ENCODE results near the gene ELSPBP1. TPM values are rescaled to one million over a fixed set of nuclear protein-coding genes. Genes with fewer than 3 reads are reported as not detected.

ELSPBP1 gene
- total and polyA plus RNA-seq, 2 donors (not counting 1 experiment from before 2014, with no cell fraction given), result not detected

GRCh38 chr19:47996230-47996727 lies 1.8 kb downstream of the ELSPBP1 start:
- no peak for DNase-seq (ENCODE audit: low read depth in 2 of 2)
- no peaks in the 10 kb centered on the region for H3K36me3 ChIP-seq (ENCODE audit: control insufficient read depth, insufficient read depth, low read length)
- H3K4me1 ChIP-seq (ENCODE audit: control insufficient read depth, extremely low read depth, insufficient read depth, low read length), result no peaks in the 10 kb centered on the region
- no peaks in the 10 kb centered on the region for H3K27me3 ChIP-seq (ENCODE audit: control insufficient read depth, insufficient read depth, low read length)
- no peak overlapping the region for H2AFZ ChIP-seq (ENCODE audit: low read length)
- H3K4me3 ChIP-seq (replicated peaks in 1 of 4; ENCODE audit: control extremely low read depth in 1 of 4, insufficient read depth in 1 of 4, low read depth in 3 of 4, low read length in 4 of 4), result no peak overlapping the region
- no peak overlapping the region for H3K4me2 ChIP-seq (ENCODE audit: extremely low read depth, insufficient read depth, low read length)
- no peaks in the 10 kb centered on the region for H3K9me3 ChIP-seq (ENCODE audit: control insufficient read depth, insufficient read depth, low read depth, low read length)
- no peak overlapping the region for H3K27ac ChIP-seq (ENCODE audit: insufficient read depth, low read length)
- H4K20me1 ChIP-seq (ENCODE audit: control insufficient read depth, extremely low read depth, insufficient read depth, low read length), result no peaks in the 10 kb centered on the region
- TF ChIP-seq, protein P1, sequence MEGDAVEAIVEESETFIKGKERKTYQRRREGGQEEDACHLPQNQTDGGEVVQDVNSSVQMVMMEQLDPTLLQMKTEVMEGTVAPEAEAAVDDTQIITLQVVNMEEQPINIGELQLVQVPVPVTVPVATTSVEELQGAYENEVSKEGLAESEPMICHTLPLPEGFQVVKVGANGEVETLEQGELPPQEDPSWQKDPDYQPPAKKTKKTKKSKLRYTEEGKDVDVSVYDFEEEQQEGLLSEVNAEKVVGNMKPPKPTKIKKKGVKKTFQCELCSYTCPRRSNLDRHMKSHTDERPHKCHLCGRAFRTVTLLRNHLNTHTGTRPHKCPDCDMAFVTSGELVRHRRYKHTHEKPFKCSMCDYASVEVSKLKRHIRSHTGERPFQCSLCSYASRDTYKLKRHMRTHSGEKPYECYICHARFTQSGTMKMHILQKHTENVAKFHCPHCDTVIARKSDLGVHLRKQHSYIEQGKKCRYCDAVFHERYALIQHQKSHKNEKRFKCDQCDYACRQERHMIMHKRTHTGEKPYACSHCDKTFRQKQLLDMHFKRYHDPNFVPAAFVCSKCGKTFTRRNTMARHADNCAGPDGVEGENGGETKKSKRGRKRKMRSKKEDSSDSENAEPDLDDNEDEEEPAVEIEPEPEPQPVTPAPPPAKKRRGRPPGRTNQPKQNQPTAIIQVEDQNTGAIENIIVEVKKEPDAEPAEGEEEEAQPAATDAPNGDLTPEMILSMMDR (conservative IDR thresholded peaks at IDR 0.05 in 1 of 2, IDR thresholded peaks at IDR 0.05 in 1 of 2; ENCODE audit: low read depth in 1 of 2, low read length in 2 of 2), result no peak
- TF ChIP-seq EZH2 (IDR thresholded peaks at IDR 0.05; ENCODE audit: low read length, missing control alignments), result no peak
- H3K79me2 ChIP-seq (ENCODE audit: control insufficient read depth, insufficient read depth, low read length), result no peaks in the 10 kb centered on the region
- no peak overlapping the region for H3K9ac ChIP-seq (ENCODE audit: insufficient read depth, low read length)

- no peak overlapping the region for H3K4me2 ChIP-seq (ENCODE audit: extremely low read depth, insufficient read depth, low read length)
- no peak for DNase-seq (ENCODE audit: low read depth in 2 of 2)
Observed at GRCh38 chr19:47998800-47999199, 4.4 kb downstream of the ELSPBP1 start.

GRCh38 chr19:48000846-48001245 lies 6.4 kb downstream of the ELSPBP1 start:
- Histone ChIP-seq H3K4me2 (ENCODE audit: extremely low read depth, insufficient read depth, low read length) (no peak overlapping the region), H3K36me3 (ENCODE audit: control insufficient read depth, insufficient read depth, low read length) (no peaks in the 10 kb centered on the region), H3K4me3 (replicated peaks in 1 of 4; ENCODE audit: control extremely low read depth in 1 of 4, insufficient read depth in 1 of 4, low read depth in 3 of 4, low read length in 4 of 4) (no peak overlapping the region), H3K79me2 (ENCODE audit: control insufficient read depth, insufficient read depth, low read length) (no peaks in the 10 kb centered on the region), H3K4me1 (ENCODE audit: control insufficient read depth, extremely low read depth, insufficient read depth, low read length) (no peaks in the 10 kb centered on the region), H3K9me3 (ENCODE audit: control insufficient read depth, insufficient read depth, low read depth, low read length) (no peaks in the 10 kb centered on the region), H3K27me3 (ENCODE audit: control insufficient read depth, insufficient read depth, low read length) (no peaks in the 10 kb centered on the region), H3K27ac (ENCODE audit: insufficient read depth, low read length) (no peak overlapping the region), H3K9ac (ENCODE audit: insufficient read depth, low read length) (no peak overlapping the region), H4K20me1 (ENCODE audit: control insufficient read depth, extremely low read depth, insufficient read depth, low read length) (no peaks in the 10 kb centered on the region), H2AFZ (ENCODE audit: low read length) (no peak overlapping the region)
- TF ChIP-seq, protein P1 (conservative IDR thresholded peaks at IDR 0.05 in 1 of 2, IDR thresholded peaks at IDR 0.05 in 1 of 2; ENCODE audit: low read depth in 1 of 2, low read length in 2 of 2), result no peak
- no peak for TF ChIP-seq EZH2 (IDR thresholded peaks at IDR 0.05; ENCODE audit: low read length, missing control alignments)
- no peak for DNase-seq (ENCODE audit: low read depth in 2 of 2)

More at GRCh38 chr19:47998800-47999199, 4.4 kb downstream of the ELSPBP1 start:
- Histone ChIP-seq H3K27ac (ENCODE audit: insufficient read depth, low read length) (no peak overlapping the region), H3K79me2 (ENCODE audit: control insufficient read depth, insufficient read depth, low read length) (no peaks in the 10 kb centered on the region), H3K36me3 (ENCODE audit: control insufficient read depth, insufficient read depth, low read length) (no peaks in the 10 kb centered on the region), H2AFZ (ENCODE audit: low read length) (no peak overlapping the region), H3K4me1 (ENCODE audit: control insufficient read depth, extremely low read depth, insufficient read depth, low read length) (no peaks in the 10 kb centered on the region), H4K20me1 (ENCODE audit: control insufficient read depth, extremely low read depth, insufficient read depth, low read length) (no peaks in the 10 kb centered on the region), H3K9me3 (ENCODE audit: control insufficient read depth, insufficient read depth, low read depth, low read length) (no peaks in the 10 kb centered on the region), H3K27me3 (ENCODE audit: control insufficient read depth, insufficient read depth, low read length) (no peaks in the 10 kb centered on the region), H3K9ac (ENCODE audit: insufficient read depth, low read length) (no peak overlapping the region), H3K4me3 (replicated peaks in 1 of 4; ENCODE audit: control extremely low read depth in 1 of 4, insufficient read depth in 1 of 4, low read depth in 3 of 4, low read length in 4 of 4) (no peak overlapping the region)
- TF ChIP-seq, protein P1 (conservative IDR thresholded peaks at IDR 0.05 in 1 of 2, IDR thresholded peaks at IDR 0.05 in 1 of 2; ENCODE audit: low read depth in 1 of 2, low read length in 2 of 2), result no peak
- no peak for TF ChIP-seq EZH2 (IDR thresholded peaks at IDR 0.05; ENCODE audit: low read length, missing control alignments)

Data from fibroblast of lung (primary cell).